Measurements from ENCODE around the gene SPATA46. TPM values are rescaled to one million over a fixed set of nuclear protein-coding genes. Genes with fewer than 3 reads are reported as not detected.

Gene SPATA46
- total and polyA plus RNA-seq, 7 donors, result not detected

- H3K36me3 ChIP-seq, result no peaks in the 10 kb centered on the region
- H3K4me3 ChIP-seq, result no peak overlapping the region
- no peak overlapping the region for H3K27ac ChIP-seq
- H3K9me3 ChIP-seq, result no peaks in the 10 kb centered on the region
- no peak for DNase-seq
- no peak for TF ChIP-seq POLR2A (IDR thresholded peaks at IDR 0.05)
- no peak for TF ChIP-seq EP300 (IDR thresholded peaks at IDR 0.05)
- TF ChIP-seq POLR2AphosphoS5 (IDR thresholded peaks at IDR 0.05), result no peak
- peak; percentile 72 to 94 (median 87) for TF ChIP-seq CTCF (IDR thresholded peaks at IDR 0.05)
- H3K27me3 ChIP-seq, result peaks cover 0 to 6% (median 0%) of the 10 kb centered on the region in 3 donors
- H3K4me1 ChIP-seq, result peaks cover 0 to 3% (median 0%) of the 10 kb centered on the region in 4 donors
- WGBS, 2 donors, result 54 to 65% methylated on average over 4 of the region's 4 CpGs
- intact Hi-C loops (cut with DNase I), result loop anchor here (2.0 kb wide), 1 partner anchor 335 kb away; no protein-coding TSS in a partner anchor
Observed at GRCh38 chr1:162391790-162392563, 15.3 kb upstream of the SPATA46 start.

- TF ChIP-seq EP300 (IDR thresholded peaks at IDR 0.05), result no peak
- TF ChIP-seq POLR2A (IDR thresholded peaks at IDR 0.05), result no peak
- TF ChIP-seq CTCF (IDR thresholded peaks at IDR 0.05), result no peak
- TF ChIP-seq POLR2AphosphoS5 (IDR thresholded peaks at IDR 0.05), result no peak
- DNase-seq, result no peak
- 81% methylated on average over 15 of the region's 15 CpGs for WGBS, 2 donors
- no peak overlapping the region for H3K27ac ChIP-seq
- peaks cover 0 to 6% (median 0%) of the 10 kb centered on the region in 3 donors for H3K27me3 ChIP-seq
- H3K4me1 ChIP-seq, result peaks cover 0 to 3% (median 0%) of the 10 kb centered on the region in 4 donors
- H3K4me3 ChIP-seq, result no peak overlapping the region
- intact Hi-C loops (cut with DNase I), result loop anchor here (2.0 kb wide), 1 partner anchor 334 kb away; no protein-coding TSS in a partner anchor
- no peaks in the 10 kb centered on the region for H3K9me3 ChIP-seq
- H3K36me3 ChIP-seq, result no peaks in the 10 kb centered on the region
Observed at GRCh38 chr1:162390396-162391185, 13.9 kb upstream of the SPATA46 start.

GRCh38 chr1:162389971-162390370 is 13.3 kb upstream of the SPATA46 start:
- Histone ChIP-seq H3K27ac (no peak overlapping the region), H3K4me1 (peaks cover 0 to 3% (median 0%) of the 10 kb centered on the region in 4 donors), H3K4me3 (no peak overlapping the region), H3K9me3 (no peaks in the 10 kb centered on the region), H3K27me3 (peaks cover 0 to 6% (median 0%) of the 10 kb centered on the region in 3 donors), H3K36me3 (no peaks in the 10 kb centered on the region)
- WGBS, 2 donors, result 86 to 88% methylated on average over 9 of the region's 9 CpGs
- TF ChIP-seq EP300 (IDR thresholded peaks at IDR 0.05) (no peak), POLR2AphosphoS5 (IDR thresholded peaks at IDR 0.05) (no peak), CTCF (IDR thresholded peaks at IDR 0.05) (no peak), POLR2A (IDR thresholded peaks at IDR 0.05) (no peak)
- no peak for DNase-seq
- intact Hi-C loops (cut with DNase I), result loop anchor here (2.0 kb wide), 1 partner anchor 333 kb away; no protein-coding TSS in a partner anchor

- WGBS, 2 donors, result 14 to 25% methylated on average over 11 of the region's 11 CpGs
- Histone ChIP-seq H3K36me3 (no peaks in the 10 kb centered on the region), H3K27me3 (no peaks in the 10 kb centered on the region), H3K27ac (no peak overlapping the region), H3K4me1 (peaks cover 0 to 3% (median 0%) of the 10 kb centered on the region in 4 donors), H3K9me3 (no peaks in the 10 kb centered on the region), H3K4me3 (no peak overlapping the region)
- intact Hi-C loops (cut with DNase I), result no loop called here
- TF ChIP-seq EP300 (IDR thresholded peaks at IDR 0.05) (no peak), POLR2AphosphoS5 (IDR thresholded peaks at IDR 0.05) (no peak), CTCF (IDR thresholded peaks at IDR 0.05) (no peak), POLR2A (IDR thresholded peaks at IDR 0.05) (no peak)
- no peak for DNase-seq
Observed at GRCh38 chr1:162389021-162389818, 12.6 kb upstream of the SPATA46 start.
